OCI-M2 (cell line): Measurements from ENCODE around the gene MGRN1.
"Not testable (repeated sequence)": the region's sequence is repeated elsewhere in the genome, so short reads cannot be mapped to it uniquely, and the experiment has no call there.

Experiments used
- DNase-seq: peaks from one replicate; lab custom pipeline; 2025; ENCODE audit not compliant: unreplicated experiment; lab: John Stamatoyannopoulos, UW

The MGRN1 gene

DNA sequence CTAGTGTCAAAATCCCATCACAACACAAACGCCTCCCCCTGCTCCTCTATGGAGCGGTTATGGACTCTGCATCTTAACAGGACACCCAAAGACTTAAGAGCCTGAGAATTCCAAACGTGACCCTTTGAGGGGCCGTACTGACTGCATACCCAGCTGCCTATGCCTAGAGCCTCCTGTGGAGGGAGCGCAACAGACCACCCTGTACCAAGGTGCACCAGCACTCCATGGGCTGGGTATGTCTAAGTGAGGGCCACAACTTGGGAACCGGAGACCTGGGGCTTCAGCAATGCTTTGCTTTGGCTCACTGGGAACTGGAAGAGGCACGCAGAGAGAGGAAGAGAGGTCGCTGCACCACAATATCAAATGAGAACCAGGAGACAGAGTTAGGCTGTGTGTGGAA, 104.0 kb downstream of the MGRN1 start:
- DNase-seq = no peak

DNA sequence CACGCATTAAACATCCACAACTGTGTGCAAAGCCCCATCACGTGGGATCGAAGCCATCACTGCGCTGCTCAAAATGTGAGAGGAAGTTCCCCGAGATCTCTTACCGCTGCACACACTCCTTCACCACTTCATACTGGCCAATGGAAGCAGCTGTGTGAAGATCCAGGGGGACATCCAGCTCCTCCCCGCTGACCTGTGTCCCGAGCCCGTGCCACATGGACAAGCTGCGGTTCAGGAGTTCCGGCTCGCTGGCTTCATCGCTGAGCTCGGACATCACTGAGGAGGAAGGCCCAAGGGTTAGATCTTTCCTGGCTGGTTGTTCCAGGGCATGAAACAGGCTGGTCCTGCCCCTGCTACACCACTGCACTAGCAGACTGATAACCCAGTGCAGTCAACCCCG, 105.2 kb downstream of the MGRN1 start:
- no peak for DNase-seq

DNA sequence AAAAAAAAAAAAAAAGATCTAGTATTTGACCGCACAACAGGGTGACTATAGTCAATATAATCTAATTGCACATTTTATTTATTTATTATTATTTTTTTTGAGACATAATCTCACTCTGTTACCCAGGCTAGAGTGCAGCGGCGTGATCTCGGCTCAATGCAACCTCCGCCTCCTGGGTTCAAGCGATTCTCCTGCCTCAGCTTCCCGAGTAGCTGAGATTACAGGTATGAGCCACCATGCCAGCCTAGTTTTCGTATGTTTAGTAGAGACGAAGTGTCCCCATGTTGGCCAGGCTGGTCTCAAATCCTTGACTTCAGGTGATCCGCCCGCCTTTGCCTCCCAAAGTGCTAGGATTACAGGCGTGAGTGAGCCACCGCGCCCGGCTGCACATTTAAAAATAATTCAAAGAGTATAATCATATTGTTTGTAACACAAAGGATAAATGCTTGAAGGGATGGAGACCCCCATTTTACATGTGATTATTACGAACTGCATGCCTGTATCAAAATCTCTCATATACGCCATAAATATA, 108.7 kb downstream of the MGRN1 start:
- DNase-seq = no peak

DNA sequence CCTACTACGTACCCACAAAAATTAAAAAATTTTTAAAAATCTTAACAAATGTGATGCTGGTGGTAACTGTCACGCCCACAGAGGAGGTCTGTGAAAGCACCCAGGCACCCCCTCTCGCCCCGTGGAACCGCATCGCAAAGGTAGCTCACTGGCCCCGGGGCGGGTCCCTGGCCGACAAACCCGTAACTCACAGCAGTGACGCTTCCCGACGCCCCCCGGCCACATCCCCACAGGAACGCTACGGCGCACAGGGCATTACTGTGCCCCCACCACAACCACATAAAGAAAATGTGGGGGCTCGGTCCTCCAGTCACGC, 109.1 kb downstream of the MGRN1 start:
- no peak for DNase-seq

DNA sequence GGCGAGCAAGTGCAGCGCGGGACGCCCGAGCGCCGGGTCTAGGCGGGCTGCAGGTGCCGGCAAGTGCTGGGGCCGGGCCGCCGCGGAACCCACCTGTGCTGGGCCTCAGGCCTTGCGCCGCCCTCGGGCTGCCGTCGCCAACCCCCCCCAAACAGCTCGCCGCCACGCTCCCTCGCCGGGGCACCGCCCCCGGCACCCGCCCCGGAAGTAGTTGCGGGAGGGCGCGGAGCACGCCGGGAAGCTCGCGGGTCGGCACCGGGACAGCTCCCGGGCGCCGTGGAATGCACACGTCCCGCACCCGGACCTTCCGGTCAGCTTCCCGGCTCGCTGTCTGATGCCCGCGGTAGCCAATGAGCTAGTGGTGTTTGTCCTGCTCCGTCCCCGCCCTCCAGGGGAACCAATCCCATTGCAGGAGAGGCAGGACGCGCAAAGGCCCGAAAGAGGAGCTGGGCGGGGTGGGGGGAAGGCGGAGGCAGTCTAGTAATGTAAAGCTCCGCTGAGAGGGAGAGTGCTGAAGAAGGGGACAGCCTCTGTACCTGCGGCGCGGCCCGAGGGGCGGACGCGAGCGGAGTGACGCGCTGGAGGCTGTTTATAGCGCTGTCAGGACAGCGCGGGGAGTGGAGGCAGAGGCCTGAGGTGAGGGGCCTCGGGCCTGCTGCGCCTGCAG, 109.6 kb downstream of the MGRN1 start, which contains the start of the genes ANKS3 and DNAAF8:
Gene ANKS3 (minus strand): TSS at position 209 of the 667 bp plus-strand sequence. CDS start 4,122 bp downstream, outside the sequence.
Gene DNAAF8 (plus strand): TSS at position 475 of the 667 bp plus-strand sequence. CDS start 1,978 bp downstream, outside the sequence.
- peak; percentile 38 for DNase-seq

DNA sequence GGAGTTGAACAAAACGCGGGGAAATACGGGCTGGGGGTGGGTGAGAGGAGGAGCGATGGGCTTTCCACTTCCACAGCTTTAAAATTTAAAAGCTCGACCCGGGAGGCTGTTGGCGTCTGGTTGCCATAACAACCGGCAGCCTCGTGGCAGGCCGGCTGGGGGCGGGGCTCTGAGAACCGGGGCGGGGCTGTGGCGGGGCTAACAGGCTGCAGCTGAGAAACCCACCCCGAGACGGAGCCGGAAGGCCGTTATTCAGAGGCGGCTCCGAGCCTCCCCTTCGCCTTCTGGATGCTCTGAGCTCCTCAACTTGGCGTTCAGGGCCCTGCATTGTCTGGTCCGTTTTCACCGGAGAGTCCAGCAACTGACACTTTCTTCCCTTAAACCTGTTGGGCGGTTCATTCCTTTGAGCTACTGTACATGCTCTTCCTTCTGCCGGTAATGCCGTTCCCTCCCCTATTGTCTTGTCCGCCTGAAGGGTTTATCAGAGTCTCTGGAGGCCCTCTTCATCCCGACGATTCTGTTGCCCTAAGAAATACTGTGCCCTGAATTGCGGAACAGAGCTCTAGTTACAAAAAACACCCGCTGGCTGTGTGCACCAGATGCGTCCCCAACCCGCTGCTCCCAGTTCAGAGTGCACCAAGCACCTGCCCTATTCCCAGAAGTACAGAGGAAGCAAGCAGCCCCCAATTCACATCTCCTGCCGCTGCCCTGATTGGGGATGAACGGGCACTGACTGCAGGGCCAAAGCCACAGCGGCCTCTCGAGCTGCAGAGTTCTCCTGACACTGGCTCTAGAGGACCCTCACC, 110.3 kb downstream of the MGRN1 start:
- peak; percentile 38 for DNase-seq

DNA sequence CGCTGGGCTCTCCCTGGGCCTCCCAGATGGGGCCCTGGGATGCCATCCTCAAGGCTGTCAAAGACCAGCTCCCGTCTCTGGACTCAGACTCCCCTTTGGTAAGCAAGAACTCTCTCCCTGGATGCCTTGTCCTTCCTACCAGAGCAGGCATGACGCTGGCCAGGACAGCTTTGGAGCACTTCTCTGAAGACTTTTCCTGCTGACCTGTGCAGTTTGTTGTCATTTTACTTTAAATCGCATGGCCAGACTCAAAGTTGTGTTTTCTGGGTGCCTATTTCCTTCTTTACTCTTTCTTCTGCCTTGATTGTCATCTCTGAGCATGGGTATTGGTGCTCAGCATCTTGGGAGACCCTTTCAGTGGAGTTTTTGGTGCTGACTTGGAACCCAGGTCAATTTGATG, 111.9 kb downstream of the MGRN1 start:
- DNase-seq = no peak

DNA sequence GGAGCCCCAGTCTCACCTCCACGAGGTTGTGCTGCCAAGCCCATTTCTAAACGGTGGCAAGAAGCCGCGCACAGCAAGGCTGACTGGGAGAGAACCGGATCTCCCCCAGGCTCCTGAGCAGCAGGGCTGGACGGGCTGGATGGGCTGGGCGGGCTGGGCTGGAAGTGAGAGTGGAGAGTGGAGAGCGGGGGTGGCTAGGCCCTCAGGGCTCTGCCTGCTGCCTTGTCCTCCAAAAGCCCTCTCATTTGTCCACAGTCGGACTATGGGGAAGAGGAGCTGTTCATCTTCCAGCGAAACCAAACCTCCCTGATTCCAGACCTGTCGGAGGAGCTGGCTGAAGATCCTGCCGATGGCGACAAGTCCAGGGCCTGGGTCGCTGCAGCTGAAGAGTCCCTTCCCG, 112.9 kb downstream of the MGRN1 start:
- DNase-seq = no peak

DNA sequence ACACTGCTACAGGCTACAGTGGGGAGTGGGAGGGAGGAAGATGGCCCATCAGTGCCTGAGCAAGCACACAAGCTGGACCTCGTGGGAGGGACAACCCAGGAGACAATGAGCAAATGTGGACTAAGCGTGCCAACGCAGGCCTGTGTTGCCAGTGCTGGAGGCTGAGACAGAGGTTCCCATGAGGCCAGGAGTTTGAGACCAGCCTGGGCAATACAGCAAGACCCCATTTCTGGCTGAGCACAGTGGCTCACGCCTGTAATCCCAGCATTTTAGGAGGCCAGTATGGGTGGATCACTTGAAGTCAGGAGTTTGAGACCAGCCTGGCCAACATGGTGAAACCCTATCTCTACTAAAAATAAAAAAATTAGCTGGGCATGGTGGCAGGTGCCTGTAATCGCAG, 113.7 kb downstream of the MGRN1 start:
- not testable (repeated sequence) for DNase-seq
